Measurements from ENCODE around the gene UCP2. TPM values are rescaled to one million over a fixed set of nuclear protein-coding genes. Genes with fewer than 3 reads are reported as not detected.

Gene UCP2
- total RNA-seq, 5 donors from 2014 or later (not counting 1 experiment from before 2014, with no cell fraction given), result 241 to 754 (median 311) TPM

GRCh38 chr11:74002832-74003231 lies 20.2 kb upstream of the UCP2 start:
- Mint-ChIP-seq H3K27me3 (no peaks in the 10 kb centered on the region), H3K27ac (peak overlapping the region in 1 of 2 donors; percentile 3), H3K9me3 (no peaks in the 10 kb centered on the region), H3K36me3 (peaks cover 32% of the 10 kb centered on the region), H3K4me1 (peaks cover 60 to 82% (median 75%) of the 10 kb centered on the region in 3 donors), H3K4me3 (peak overlapping the region in 1 of 3 donors; percentile 82)
- peaks cover 39 to 79% of the 10 kb centered on the region in 2 experiments for H3K4me1 ChIP-seq (ENCODE audit: control insufficient read depth in 1 of 2, extremely low read depth in 1 of 2, insufficient read depth in 2 of 2, low read length in 2 of 2)
- no peak overlapping the region for H3K4me3 ChIP-seq (ENCODE audit: control insufficient read depth in 1 of 2, extremely low read depth in 1 of 2, low read length in 1 of 2)
- ChIA-PET CTCF (no interaction called here), POLR2A (interaction anchor here (0.6 to 3.4 kb wide), 4 partner anchors 9 to 32 kb away, joined by 3 to 26 read pairs (median 6); no protein-coding TSS in a partner anchor)
- no peak overlapping the region for H3K27ac ChIP-seq (ENCODE audit: low read length)
- no peaks in the 10 kb centered on the region for H3K9me3 ChIP-seq
- 100% methylated on average over 1 of the region's 4 CpGs for WGBS (ENCODE audit: insufficient coverage)
- no peak for ATAC-seq (replicated peaks in 1 of 4)
- H3K36me3 ChIP-seq (ENCODE audit: control insufficient read depth in 2 of 2, extremely low read depth in 1 of 2, insufficient read depth in 1 of 2, low read length in 1 of 2), result peaks cover 0 to 22% of the 10 kb centered on the region in 2 donors
- H3K27me3 ChIP-seq (replicated peaks in 1 of 2; ENCODE audit: control insufficient read depth in 2 of 2, extremely low read depth in 1 of 2, insufficient read depth in 2 of 2, low read length in 1 of 2), result no peaks in the 10 kb centered on the region
- DNase-seq, result no peak

- ChIA-PET CTCF (interaction anchor here in 1 of 2 donors (0.5 kb wide), 1 partner anchor 35 kb away, joined by 4 read pairs; no protein-coding TSS in a partner anchor), POLR2A (interaction anchor here in 1 of 2 donors (0.6 to 2.2 kb wide), 5 partner anchors 18 to 781 kb away, joined by 3 to 7 read pairs (median 4); no protein-coding TSS in a partner anchor)
- WGBS (ENCODE audit: insufficient coverage), result 73% methylated on average over 6 of the region's 7 CpGs
- Mint-ChIP-seq H3K4me1 (peaks cover 61 to 83% (median 75%) of the 10 kb centered on the region in 3 donors), H3K27ac (peak overlapping the region in 1 of 2 donors; percentile 76), H3K4me3 (no peak overlapping the region), H3K9me3 (no peaks in the 10 kb centered on the region), H3K27me3 (no peaks in the 10 kb centered on the region), H3K36me3 (peaks cover 32% of the 10 kb centered on the region)
- no peak for ATAC-seq (replicated peaks in 1 of 4)
- Histone ChIP-seq H3K27ac (ENCODE audit: low read length) (peak overlapping the region; percentile 19), H3K27me3 (replicated peaks in 1 of 2; ENCODE audit: control insufficient read depth in 2 of 2, extremely low read depth in 1 of 2, insufficient read depth in 2 of 2, low read length in 1 of 2) (no peaks in the 10 kb centered on the region), H3K9me3 (no peaks in the 10 kb centered on the region), H3K36me3 (ENCODE audit: control insufficient read depth in 2 of 2, extremely low read depth in 1 of 2, insufficient read depth in 1 of 2, low read length in 1 of 2) (peaks cover 0 to 22% of the 10 kb centered on the region in 2 donors), H3K4me3 (ENCODE audit: control insufficient read depth in 1 of 2, extremely low read depth in 1 of 2, low read length in 1 of 2) (no peak overlapping the region), H3K4me1 (ENCODE audit: control insufficient read depth in 1 of 2, extremely low read depth in 1 of 2, insufficient read depth in 2 of 2, low read length in 2 of 2) (peaks cover 45 to 77% of the 10 kb centered on the region in 2 experiments)
- DNase-seq, result no peak
Measured at GRCh38 chr11:74001822-74002286, 19.2 kb upstream of the UCP2 start.

- 96% methylated on average over 4 of the region's 14 CpGs for WGBS (ENCODE audit: insufficient coverage)
- DNase-seq (no peak), ATAC-seq (replicated peaks in 1 of 4) (no peak)
- Mint-ChIP-seq H3K4me3 (no peak overlapping the region), H3K27ac (no peak overlapping the region), H3K27me3 (no peaks in the 10 kb centered on the region), H3K4me1 (peaks cover 59 to 82% (median 75%) of the 10 kb centered on the region in 3 donors), H3K9me3 (no peaks in the 10 kb centered on the region), H3K36me3 (peaks cover 30% of the 10 kb centered on the region)
- no peaks in the 10 kb centered on the region for H3K27me3 ChIP-seq (replicated peaks in 1 of 2; ENCODE audit: control insufficient read depth in 2 of 2, extremely low read depth in 1 of 2, insufficient read depth in 2 of 2, low read length in 1 of 2)
- peaks cover 0 to 22% of the 10 kb centered on the region in 2 donors for H3K36me3 ChIP-seq (ENCODE audit: control insufficient read depth in 2 of 2, extremely low read depth in 1 of 2, insufficient read depth in 1 of 2, low read length in 1 of 2)
- POLR2A ChIA-PET, result interaction anchor here in 1 of 2 donors (0.5 to 0.9 kb wide), 3 partner anchors 17 to 392 kb away, joined by 4 to 6 read pairs (median 4); no protein-coding TSS in a partner anchor
- no peak overlapping the region for H3K4me3 ChIP-seq (ENCODE audit: control insufficient read depth in 1 of 2, extremely low read depth in 1 of 2, low read length in 1 of 2)
- H3K27ac ChIP-seq (ENCODE audit: low read length), result no peak overlapping the region
- H3K4me1 ChIP-seq (ENCODE audit: control insufficient read depth in 1 of 2, extremely low read depth in 1 of 2, insufficient read depth in 2 of 2, low read length in 2 of 2), result peaks cover 42 to 71% of the 10 kb centered on the region in 2 experiments
- CTCF ChIA-PET, result no interaction called here
- no peaks in the 10 kb centered on the region for H3K9me3 ChIP-seq
Measured at GRCh38 chr11:74000307-74001133, 17.9 kb upstream of the UCP2 start.

- ChIA-PET POLR2A (interaction anchor here (0.5 to 0.9 kb wide), 3 partner anchors 20 to 393 kb away, joined by 4 to 8 read pairs (median 6); no protein-coding TSS in a partner anchor), CTCF (no interaction called here)
- ATAC-seq (replicated peaks in 1 of 4) (no peak), DNase-seq (no peak)
- Mint-ChIP-seq H3K27me3 (no peaks in the 10 kb centered on the region), H3K27ac (peak overlapping the region; percentile 36 to 49), H3K36me3 (peaks cover 30% of the 10 kb centered on the region), H3K4me3 (no peak overlapping the region), H3K4me1 (peaks cover 59 to 82% (median 75%) of the 10 kb centered on the region in 3 donors), H3K9me3 (no peaks in the 10 kb centered on the region)
- H3K4me3 ChIP-seq (ENCODE audit: control insufficient read depth in 1 of 2, extremely low read depth in 1 of 2, low read length in 1 of 2), result no peak overlapping the region
- peaks cover 41 to 63% of the 10 kb centered on the region in 2 experiments for H3K4me1 ChIP-seq (ENCODE audit: control insufficient read depth in 1 of 2, extremely low read depth in 1 of 2, insufficient read depth in 2 of 2, low read length in 2 of 2)
- WGBS (ENCODE audit: insufficient coverage), result 77% methylated on average over 6 of the region's 8 CpGs
- H3K36me3 ChIP-seq (ENCODE audit: control insufficient read depth in 2 of 2, extremely low read depth in 1 of 2, insufficient read depth in 1 of 2, low read length in 1 of 2), result peaks cover 0 to 22% of the 10 kb centered on the region in 2 donors
- no peaks in the 10 kb centered on the region for H3K9me3 ChIP-seq
- no peak overlapping the region for H3K27ac ChIP-seq (ENCODE audit: low read length)
- no peaks in the 10 kb centered on the region for H3K27me3 ChIP-seq (replicated peaks in 1 of 2; ENCODE audit: control insufficient read depth in 2 of 2, extremely low read depth in 1 of 2, insufficient read depth in 2 of 2, low read length in 1 of 2)
Measured at GRCh38 chr11:73999581-74000306, 17.1 kb upstream of the UCP2 start.

GRCh38 chr11:73998846-73999575 lies 16.4 kb upstream of the UCP2 start:
- Mint-ChIP-seq H3K27me3 (no peaks in the 10 kb centered on the region), H3K9me3 (no peaks in the 10 kb centered on the region), H3K36me3 (peaks cover 30% of the 10 kb centered on the region), H3K4me3 (no peak overlapping the region), H3K4me1 (peaks cover 58 to 81% (median 75%) of the 10 kb centered on the region in 3 donors), H3K27ac (peak overlapping the region; percentile 46 to 72)
- DNase-seq (no peak), ATAC-seq (replicated peaks in 1 of 4) (no peak)
- H3K27me3 ChIP-seq (replicated peaks in 1 of 2; ENCODE audit: control insufficient read depth in 2 of 2, extremely low read depth in 1 of 2, insufficient read depth in 2 of 2, low read length in 1 of 2), result no peaks in the 10 kb centered on the region
- ChIA-PET CTCF (no interaction called here), POLR2A (interaction anchor here in 1 of 2 donors (0.6 kb wide), 1 partner anchor 152 kb away, joined by 8 read pairs; no protein-coding TSS in a partner anchor)
- H3K4me3 ChIP-seq (ENCODE audit: control insufficient read depth in 1 of 2, extremely low read depth in 1 of 2, low read length in 1 of 2), result no peak overlapping the region
- peaks cover 41 to 57% of the 10 kb centered on the region in 2 experiments for H3K4me1 ChIP-seq (ENCODE audit: control insufficient read depth in 1 of 2, extremely low read depth in 1 of 2, insufficient read depth in 2 of 2, low read length in 2 of 2)
- peaks cover 0 to 20% of the 10 kb centered on the region in 2 donors for H3K36me3 ChIP-seq (ENCODE audit: control insufficient read depth in 2 of 2, extremely low read depth in 1 of 2, insufficient read depth in 1 of 2, low read length in 1 of 2)
- no peaks in the 10 kb centered on the region for H3K9me3 ChIP-seq
- H3K27ac ChIP-seq (ENCODE audit: low read length), result no peak overlapping the region
- WGBS (ENCODE audit: insufficient coverage), result 90% methylated on average over 4 of the region's 13 CpGs
